ENCODE measurements around the gene SPAG8.

SPAG8 gene

GRCh38 chr9:35836595-35836994, 24.5 kb upstream of the SPAG8 start:
- Histone ChIP-seq H3K27ac (ENCODE audit: low read depth, low read length, severe bottlenecking) (no peak overlapping the region), H3K4me3 (ENCODE audit: extremely low read depth, insufficient read depth, low read length, poor library complexity, severe bottlenecking) (no peak overlapping the region), H3K4me1 (ENCODE audit: control insufficient read depth, insufficient read depth, low read length, poor library complexity, severe bottlenecking) (peaks cover 3% of the 10 kb centered on the region), H3K36me3 (ENCODE audit: control insufficient read depth, insufficient read depth, low read length) (no peaks in the 10 kb centered on the region), H3K9me3 (ENCODE audit: control insufficient read depth, low read length) (no peaks in the 10 kb centered on the region)
- WGBS, 2 experiments (ENCODE audit: insufficient coverage in 2 of 2): 100% methylated on average over 1 to 5 of the region's 5 CpGs

- Histone ChIP-seq H3K27ac (ENCODE audit: low read depth, low read length, severe bottlenecking) (no peak overlapping the region), H3K9me3 (ENCODE audit: control insufficient read depth, low read length) (no peaks in the 10 kb centered on the region), H3K36me3 (ENCODE audit: control insufficient read depth, insufficient read depth, low read length) (no peaks in the 10 kb centered on the region), H3K4me3 (ENCODE audit: extremely low read depth, insufficient read depth, low read length, poor library complexity, severe bottlenecking) (no peak overlapping the region), H3K4me1 (ENCODE audit: control insufficient read depth, insufficient read depth, low read length, poor library complexity, severe bottlenecking) (peaks cover 3% of the 10 kb centered on the region)
- WGBS, 2 experiments (ENCODE audit: insufficient coverage in 2 of 2): 79 to 92% methylated on average over 2 of the region's 2 CpGs
These were observed 23.7 kb upstream of the SPAG8 start for GRCh38 chr9:35835766-35836165.

- peaks cover 3% of the 10 kb centered on the region for H3K4me1 ChIP-seq (ENCODE audit: control insufficient read depth, insufficient read depth, low read length, poor library complexity, severe bottlenecking)
- 83 to 88% methylated on average over 1 to 3 of the region's 3 CpGs for WGBS, 2 experiments (ENCODE audit: insufficient coverage in 2 of 2)
- H3K36me3 ChIP-seq (ENCODE audit: control insufficient read depth, insufficient read depth, low read length): no peaks in the 10 kb centered on the region
- no peaks in the 10 kb centered on the region for H3K9me3 ChIP-seq (ENCODE audit: control insufficient read depth, low read length)
- H3K27ac ChIP-seq (ENCODE audit: low read depth, low read length, severe bottlenecking): no peak overlapping the region
- no peak overlapping the region for H3K4me3 ChIP-seq (ENCODE audit: extremely low read depth, insufficient read depth, low read length, poor library complexity, severe bottlenecking)
These were observed 23.2 kb upstream of the SPAG8 start for GRCh38 chr9:35835216-35835632.

- no peaks in the 10 kb centered on the region for H3K9me3 ChIP-seq (ENCODE audit: control insufficient read depth, low read length)
- H3K4me1 ChIP-seq (ENCODE audit: control insufficient read depth, insufficient read depth, low read length, poor library complexity, severe bottlenecking): peaks cover 3% of the 10 kb centered on the region
- no peak overlapping the region for H3K4me3 ChIP-seq (ENCODE audit: extremely low read depth, insufficient read depth, low read length, poor library complexity, severe bottlenecking)
- H3K27ac ChIP-seq (ENCODE audit: low read depth, low read length, severe bottlenecking): no peak overlapping the region
- H3K36me3 ChIP-seq (ENCODE audit: control insufficient read depth, insufficient read depth, low read length): no peaks in the 10 kb centered on the region
- WGBS, 2 experiments (ENCODE audit: insufficient coverage in 2 of 2): 92 to 95% methylated on average over 11 to 13 of the region's 14 CpGs
These were observed 22.5 kb upstream of the SPAG8 start for GRCh38 chr9:35834260-35835215.

GRCh38 chr9:35832814-35833213, 20.8 kb upstream of the SPAG8 start:
- Histone ChIP-seq H3K36me3 (ENCODE audit: control insufficient read depth, insufficient read depth, low read length) (no peaks in the 10 kb centered on the region), H3K9me3 (ENCODE audit: control insufficient read depth, low read length) (no peaks in the 10 kb centered on the region), H3K27ac (ENCODE audit: low read depth, low read length, severe bottlenecking) (no peak overlapping the region), H3K4me3 (ENCODE audit: extremely low read depth, insufficient read depth, low read length, poor library complexity, severe bottlenecking) (no peak overlapping the region), H3K4me1 (ENCODE audit: control insufficient read depth, insufficient read depth, low read length, poor library complexity, severe bottlenecking) (peaks cover 6% of the 10 kb centered on the region)
- WGBS, 2 experiments (ENCODE audit: insufficient coverage in 2 of 2): 83 to 96% methylated on average over 4 of the region's 5 CpGs

- no peak overlapping the region for H3K4me3 ChIP-seq (ENCODE audit: extremely low read depth, insufficient read depth, low read length, poor library complexity, severe bottlenecking)
- peaks cover 2% of the 10 kb centered on the region for H3K4me1 ChIP-seq (ENCODE audit: control insufficient read depth, insufficient read depth, low read length, poor library complexity, severe bottlenecking)
- H3K27ac ChIP-seq (ENCODE audit: low read depth, low read length, severe bottlenecking): no peak overlapping the region
- no peaks in the 10 kb centered on the region for H3K36me3 ChIP-seq (ENCODE audit: control insufficient read depth, insufficient read depth, low read length)
- 95 to 98% methylated on average over 3 of the region's 4 CpGs for WGBS, 2 experiments (ENCODE audit: insufficient coverage in 2 of 2)
- H3K9me3 ChIP-seq (ENCODE audit: control insufficient read depth, low read length): no peaks in the 10 kb centered on the region
These were observed 19.0 kb upstream of the SPAG8 start for GRCh38 chr9:35831040-35831439.

GRCh38 chr9:35829764-35830096, 17.7 kb upstream of the SPAG8 start:
- Histone ChIP-seq H3K4me1 (ENCODE audit: control insufficient read depth, insufficient read depth, low read length, poor library complexity, severe bottlenecking) (peaks cover 2% of the 10 kb centered on the region), H3K9me3 (ENCODE audit: control insufficient read depth, low read length) (no peaks in the 10 kb centered on the region), H3K4me3 (ENCODE audit: extremely low read depth, insufficient read depth, low read length, poor library complexity, severe bottlenecking) (peak overlapping the region; percentile 64), H3K27ac (ENCODE audit: low read depth, low read length, severe bottlenecking) (no peak overlapping the region), H3K36me3 (ENCODE audit: control insufficient read depth, insufficient read depth, low read length) (no peaks in the 10 kb centered on the region)
- 67 to 70% methylated on average over 1 of the region's 2 CpGs for WGBS, 2 experiments (ENCODE audit: insufficient coverage in 2 of 2)

- Histone ChIP-seq H3K27ac (ENCODE audit: low read depth, low read length, severe bottlenecking) (peak within 1 kb of the TSS; percentile 86), H3K36me3 (ENCODE audit: control insufficient read depth, insufficient read depth, low read length) (no peaks in the 10 kb centered on the region), H3K4me1 (ENCODE audit: control insufficient read depth, insufficient read depth, low read length, poor library complexity, severe bottlenecking) (peaks cover 2% of the 10 kb centered on the region), H3K9me3 (ENCODE audit: control insufficient read depth, low read length) (no peaks in the 10 kb centered on the region), H3K4me3 (ENCODE audit: extremely low read depth, insufficient read depth, low read length, poor library complexity, severe bottlenecking) (peak within 1 kb of the TSS; percentile 64)
- 1% methylated on average over 20 to 22 of the region's 53 CpGs for WGBS, 2 experiments (ENCODE audit: insufficient coverage in 2 of 2)
These were observed 17.2 kb upstream of the SPAG8 start, which contains the start of gene TMEM8B for GRCh38 chr9:35829084-35829763. TMEM8B (plus strand) TSS chr9:35829228; CDS start chr9:35829448, 220 bp downstream.

GRCh38 chr9:35828716-35829083, 16.6 kb upstream of the SPAG8 start, which contains the start of gene FAM221B:
FAM221B (minus strand) TSS chr9:35828732; CDS start chr9:35826161, 2,571 bp downstream.
- Histone ChIP-seq H3K27ac (ENCODE audit: low read depth, low read length, severe bottlenecking) (peak within 1 kb of the TSS; percentile 86), H3K9me3 (ENCODE audit: control insufficient read depth, low read length) (no peaks in the 10 kb centered on the region), H3K4me3 (ENCODE audit: extremely low read depth, insufficient read depth, low read length, poor library complexity, severe bottlenecking) (peak within 1 kb of the TSS; percentile 64), H3K36me3 (ENCODE audit: control insufficient read depth, insufficient read depth, low read length) (no peaks in the 10 kb centered on the region), H3K4me1 (ENCODE audit: control insufficient read depth, insufficient read depth, low read length, poor library complexity, severe bottlenecking) (peaks cover 2% of the 10 kb centered on the region)
- 7 to 25% methylated on average over 13 to 18 of the region's 21 CpGs for WGBS, 2 experiments (ENCODE audit: insufficient coverage in 2 of 2)

- no peaks in the 10 kb centered on the region for H3K36me3 ChIP-seq (ENCODE audit: control insufficient read depth, insufficient read depth, low read length)
- no CpG with 5 or more reads among the region's 3 CpGs for WGBS, 2 experiments (ENCODE audit: insufficient coverage in 2 of 2)
- no peak overlapping the region for H3K4me3 ChIP-seq (ENCODE audit: extremely low read depth, insufficient read depth, low read length, poor library complexity, severe bottlenecking)
- no peaks in the 10 kb centered on the region for H3K9me3 ChIP-seq (ENCODE audit: control insufficient read depth, low read length)
- no peak overlapping the region for H3K27ac ChIP-seq (ENCODE audit: low read depth, low read length, severe bottlenecking)
- H3K4me1 ChIP-seq (ENCODE audit: control insufficient read depth, insufficient read depth, low read length, poor library complexity, severe bottlenecking): peaks cover 2% of the 10 kb centered on the region
These were observed 15.4 kb upstream of the SPAG8 start for GRCh38 chr9:35827486-35827885.

All from mesodermal cell (in vitro differentiated cells).